Liver (tissue), 9 donors: ENCODE measurements around the gene COL5A1. TPM values are rescaled to one million over a fixed set of nuclear protein-coding genes. Genes with fewer than 3 reads are reported as not detected.

ENCODE experiments used
- DNase-seq: peaks from one replicate; pipeline ENCODE4 v3.0.0-alpha.2; 2017; ENCODE audit warnings: low spot score
- H3K27ac ChIP-seq, 2 donors: one replicate each; pipeline ENCODE4 v1.7.0; 2013; ENCODE audit warnings: inconsistent platforms in 2 of 2, low read length in 2 of 2, control low read depth in 1 of 2, low read depth in 1 of 2, mild to moderate bottlenecking in 1 of 2
- H3K27me3 ChIP-seq, 4 donors: one replicate each; pipeline versions ENCODE4 v1.6.1 to v1.7.0; 2013; ENCODE audit warnings: low read length in 3 of 4, inconsistent platforms in 1 of 4, mild to moderate bottlenecking in 1 of 4, moderate library complexity in 1 of 4; ENCODE audit not compliant: control insufficient read depth in 4 of 4, insufficient read depth in 4 of 4
- H3K36me3 ChIP-seq, 4 donors: one replicate each; pipeline versions ENCODE4 v1.6.1 to v1.7.0; 2013; ENCODE audit warnings: low read length in 3 of 4, mild to moderate bottlenecking in 3 of 4, low read depth in 1 of 4, moderate library complexity in 1 of 4; ENCODE audit not compliant: control insufficient read depth in 4 of 4, insufficient read depth in 3 of 4
- H3K4me1 ChIP-seq, 4 donors: one replicate each; pipeline versions ENCODE4 v1.6.1 to v1.7.0; 2013; ENCODE audit warnings: low read length in 3 of 4, mild to moderate bottlenecking in 3 of 4, moderate library complexity in 1 of 4; ENCODE audit not compliant: control insufficient read depth in 4 of 4, insufficient read depth in 4 of 4
- H3K4me3 ChIP-seq, 3 donors: one replicate each; pipeline versions ENCODE4 v1.6.1 to v1.7.0; 2013; ENCODE audit warnings: low read length in 3 of 3, control low read depth in 1 of 3, low read depth in 1 of 3, mild to moderate bottlenecking in 1 of 3
- H3K9ac ChIP-seq, 2 donors: one replicate each; pipeline ENCODE4 v1.7.0; 2013; ENCODE audit warnings: low read length in 2 of 2, mild to moderate bottlenecking in 2 of 2, moderate library complexity in 2 of 2, control low read depth in 1 of 2, low read depth in 1 of 2
- H3K9me3 ChIP-seq, 4 donors: one replicate each; pipeline versions ENCODE4 v1.6.1 to v1.7.0; 2013; ENCODE audit warnings: low read length in 3 of 4; ENCODE audit not compliant: control insufficient read depth in 4 of 4
- ATF3 ChIP-seq: IDR thresholded peaks from 2 replicates; pipeline ENCODE4 v1.6.1; 2016; ENCODE audit warnings: antibody characterized with exemption
- EGR1 ChIP-seq, 2 donors: IDR thresholded peaks; 2 replicates each; pipeline ENCODE4 v1.6.1; 2016 to 2018; ENCODE audit warnings: antibody characterized with exemption in 2 of 2, low read depth in 2 of 2
- FOXA1 ChIP-seq: IDR thresholded peaks from 2 replicates; pipeline ENCODE4 v1.6.1; 2016; ENCODE audit warnings: antibody characterized with exemption
- FOXA2 ChIP-seq: IDR thresholded peaks from 2 replicates; pipeline ENCODE4 v1.6.1; 2016; ENCODE audit warnings: antibody characterized with exemption
- GABPA ChIP-seq, 2 donors: IDR thresholded peaks in 1 of 2; conservative IDR thresholded peaks in 1 of 2; 2 replicates each; pipeline ENCODE4 v1.6.1; 2016; ENCODE audit warnings: antibody characterized with exemption in 2 of 2, mild to moderate bottlenecking in 1 of 2, moderate library complexity in 1 of 2
- HNF4A ChIP-seq, 2 donors: conservative IDR thresholded peaks; 2 replicates each; pipeline ENCODE4 v1.6.1; 2016; ENCODE audit warnings: antibody characterized with exemption in 2 of 2, mild to moderate bottlenecking in 2 of 2
- HNF4G ChIP-seq: IDR thresholded peaks from 2 replicates; pipeline ENCODE4 v1.6.1; 2016; ENCODE audit warnings: antibody characterized with exemption
- JUND ChIP-seq, 2 donors: IDR thresholded peaks; 2 replicates each; pipeline ENCODE4 v1.6.1; 2016; ENCODE audit warnings: antibody characterized with exemption in 2 of 2
- MAX ChIP-seq: IDR thresholded peaks from 2 replicates; pipeline ENCODE4 v1.6.1; 2016; ENCODE audit warnings: antibody characterized with exemption
- NR2F2 ChIP-seq: IDR thresholded peaks from 2 replicates; pipeline ENCODE4 v1.6.1; 2016; ENCODE audit warnings: antibody characterized with exemption
- REST ChIP-seq: IDR thresholded peaks from 2 replicates; pipeline ENCODE4 v1.6.1; 2016; ENCODE audit warnings: antibody characterized with exemption, mild to moderate bottlenecking
- RXRA ChIP-seq, 2 donors: IDR thresholded peaks; 2 replicates each; pipeline ENCODE4 v1.6.1; 2017 to 2018; ENCODE audit warnings: antibody characterized with exemption in 2 of 2, mild to moderate bottlenecking in 1 of 2
- SP1 ChIP-seq: IDR thresholded peaks from 2 replicates; pipeline ENCODE4 v1.6.1; 2018; ENCODE audit warnings: antibody characterized with exemption, mild to moderate bottlenecking
- TAF1 ChIP-seq: conservative IDR thresholded peaks from 2 replicates; pipeline ENCODE4 v1.6.1; 2016; ENCODE audit warnings: antibody characterized with exemption, mild to moderate bottlenecking
- YY1 ChIP-seq: IDR thresholded peaks from 2 replicates; pipeline ENCODE4 v1.6.1; 2016; ENCODE audit warnings: antibody characterized with exemption, mild to moderate bottlenecking
- ZBTB33 ChIP-seq: IDR thresholded peaks from 2 replicates; pipeline ENCODE4 v1.6.1; 2016; ENCODE audit warnings: antibody characterized with exemption
- WGBS: extraction: QIAGEN DNeasy Blood & Tissue Kit; methylation state at CpG from one replicate; pipeline ENCODE4 v1.1.7; 2013; 5-methylcytosine and 5-hydroxymethylcytosine counted together
- polyA plus RNA-seq, 2 donors: library from polyadenylated mRNA; stranded (reverse) in 1 of 2; unstranded in 1 of 2; fragments of 200-250 nt in 1 of 2; fragments of >200 nt in 1 of 2; fragmentation: Nextera tagmentation in 1 of 2; extraction: Ambion mirVana in 1 of 2; gene quantifications; one replicate each; pipeline versions ENCODE4 v1.2.1 to v1.2.3, GENCODE V29; 2013 to 2015
- total RNA-seq, 2 donors: library from RNA; depleted of rRNA; stranded (reverse); fragments of >200 nt; gene quantifications; one replicate each; pipeline ENCODE4 v1.2.3, GENCODE V29; 2014
- donor health status: healthy.
- donor health status: healthy.
- donor health status: healthy.
- donor health status: healthy.
- donor health status: healthy.

The COL5A1 gene
- total and polyA plus RNA-seq, 4 donors = 0.67 to 15.6 (median 11.2) TPM

GRCh38 chr9:134685784-134686183 lies 44.2 kb downstream of the COL5A1 start:
- TF ChIP-seq NR2F2 (no peak), FOXA2 (no peak), SP1 (no peak), TAF1 (no peak), RXRA (IDR thresholded peaks at IDR 0.05) (no peak), ZBTB33 (no peak)
- Histone ChIP-seq H3K9ac (no peak overlapping the region), H3K27ac (no peak overlapping the region), H3K27me3 (peaks cover 0 to 3% (median 0%) of the 10 kb centered on the region in 4 donors), H3K36me3 (no peaks in the 10 kb centered on the region), H3K4me1 (no peaks in the 10 kb centered on the region), H3K4me3 (no peak overlapping the region), H3K9me3 (peaks cover 0 to 4% (median 0%) of the 10 kb centered on the region in 4 donors)
- no peak for DNase-seq
- 87% methylated on average over 3 of the region's 3 CpGs for WGBS

GRCh38 chr9:134686896-134687295 lies 45.3 kb downstream of the COL5A1 start:
- TF ChIP-seq TAF1 (no peak), FOXA2 (no peak), ATF3 (no peak), GABPA (IDR thresholded peaks at IDR 0.05 in 1 of 2, conservative IDR thresholded peaks at IDR 0.05 in 1 of 2) (no peak), ZBTB33 (no peak), SP1 (no peak), MAX (no peak), REST (no peak), HNF4A (conservative IDR thresholded peaks at IDR 0.05) (no peak), EGR1 (IDR thresholded peaks at IDR 0.05; ENCODE audit: low read depth in 2 of 2) (no peak), JUND (IDR thresholded peaks at IDR 0.05) (no peak), YY1 (no peak), HNF4G (no peak), FOXA1 (no peak)
- WGBS = 84% methylated on average over 9 of the region's 9 CpGs
- Histone ChIP-seq H3K27me3 (peaks cover 0 to under 1% (median 0%) of the 10 kb centered on the region in 4 donors), H3K9me3 (peaks cover 0 to 4% (median 0%) of the 10 kb centered on the region in 4 donors), H3K27ac (no peak overlapping the region), H3K4me3 (no peak overlapping the region), H3K4me1 (no peaks in the 10 kb centered on the region), H3K36me3 (no peaks in the 10 kb centered on the region), H3K9ac (no peak overlapping the region)
- DNase-seq = no peak
